ENCODE data around the gene SLC29A1.

The SLC29A1 gene

DNA sequence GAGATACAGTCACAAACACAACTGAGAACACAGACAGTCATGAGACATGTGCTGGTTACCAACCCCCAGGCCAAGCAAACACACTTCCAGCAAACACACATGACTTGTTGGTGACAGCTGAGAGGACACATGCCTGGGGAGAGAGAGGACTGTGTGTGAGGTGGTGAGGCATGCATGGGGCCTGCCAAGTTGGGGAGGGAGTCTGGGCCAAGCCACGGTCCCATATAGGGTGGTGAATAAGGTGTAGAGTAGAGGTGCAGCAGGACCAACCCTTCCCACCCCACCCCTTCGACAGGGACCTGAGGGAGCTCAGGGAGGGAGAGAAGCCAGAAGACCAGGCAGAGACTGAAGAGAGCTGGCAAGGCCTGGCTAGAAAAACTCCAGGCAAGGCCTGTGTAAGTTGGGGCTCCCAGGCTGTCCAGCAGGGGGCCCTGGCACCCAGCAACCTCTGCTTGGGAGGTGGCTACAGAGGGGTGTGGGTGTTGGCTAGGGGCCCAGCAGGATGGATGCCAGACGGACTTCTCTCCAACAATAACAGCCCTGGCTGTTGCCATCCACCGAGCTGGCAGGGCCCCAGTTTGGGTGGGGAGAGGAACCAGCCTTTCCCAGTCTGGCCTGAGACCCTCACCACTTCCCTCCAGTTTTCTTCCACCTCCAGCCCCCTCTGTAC is 2.0 kb upstream of the SLC29A1 start:
- DNase-seq (ENCODE audit: low read depth in 1 of 2, low spot score in 1 of 2) = peak in 1 of 2 experiments; percentile 89
- Histone ChIP-seq H3K4me3 (replicated peaks; ENCODE audit: insufficient read depth, low read length) (no peak overlapping the region), H3K27me3 (ENCODE audit: insufficient read depth, poor library complexity, severe bottlenecking) (no peaks in the 10 kb centered on the region), H3K27ac (replicated peaks) (no peak overlapping the region)
- TF ChIP-seq CTCF (IDR thresholded peaks at IDR 0.05; ENCODE audit: insufficient read depth, low read length) (peak; percentile 93), SPI1 (IDR thresholded peaks at IDR 0.05; ENCODE audit: borderline replicate concordance, low read depth) (no peak), GABPA (IDR thresholded peaks at IDR 0.05; ENCODE audit: low read depth) (no peak), REST (IDR thresholded peaks at IDR 0.05; ENCODE audit: insufficient replicate concordance, low read depth) (no peak), POLR2AphosphoS5 (IDR thresholded peaks at IDR 0.05; ENCODE audit: low read depth) (0 out of 2 replicates have a peak, but pooled peaks have one; percentile 17)

- Histone ChIP-seq H3K27me3 (ENCODE audit: insufficient read depth, poor library complexity, severe bottlenecking) (no peaks in the 10 kb centered on the region), H3K27ac (replicated peaks) (no peak overlapping the region), H3K4me3 (replicated peaks; ENCODE audit: insufficient read depth, low read length) (no peak overlapping the region)
- no peak for DNase-seq (ENCODE audit: low read depth in 1 of 2, low spot score in 1 of 2)
- TF ChIP-seq GABPA (IDR thresholded peaks at IDR 0.05; ENCODE audit: low read depth) (no peak), POLR2AphosphoS5 (IDR thresholded peaks at IDR 0.05; ENCODE audit: low read depth) (no peak), CTCF (IDR thresholded peaks at IDR 0.05; ENCODE audit: insufficient read depth, low read length) (no peak), SPI1 (IDR thresholded peaks at IDR 0.05; ENCODE audit: borderline replicate concordance, low read depth) (no peak), REST (IDR thresholded peaks at IDR 0.05; ENCODE audit: insufficient replicate concordance, low read depth) (no peak)
Measured at GRCh38 chr6:44221961-44222335, 1.4 kb upstream of the SLC29A1 start.

DNA sequence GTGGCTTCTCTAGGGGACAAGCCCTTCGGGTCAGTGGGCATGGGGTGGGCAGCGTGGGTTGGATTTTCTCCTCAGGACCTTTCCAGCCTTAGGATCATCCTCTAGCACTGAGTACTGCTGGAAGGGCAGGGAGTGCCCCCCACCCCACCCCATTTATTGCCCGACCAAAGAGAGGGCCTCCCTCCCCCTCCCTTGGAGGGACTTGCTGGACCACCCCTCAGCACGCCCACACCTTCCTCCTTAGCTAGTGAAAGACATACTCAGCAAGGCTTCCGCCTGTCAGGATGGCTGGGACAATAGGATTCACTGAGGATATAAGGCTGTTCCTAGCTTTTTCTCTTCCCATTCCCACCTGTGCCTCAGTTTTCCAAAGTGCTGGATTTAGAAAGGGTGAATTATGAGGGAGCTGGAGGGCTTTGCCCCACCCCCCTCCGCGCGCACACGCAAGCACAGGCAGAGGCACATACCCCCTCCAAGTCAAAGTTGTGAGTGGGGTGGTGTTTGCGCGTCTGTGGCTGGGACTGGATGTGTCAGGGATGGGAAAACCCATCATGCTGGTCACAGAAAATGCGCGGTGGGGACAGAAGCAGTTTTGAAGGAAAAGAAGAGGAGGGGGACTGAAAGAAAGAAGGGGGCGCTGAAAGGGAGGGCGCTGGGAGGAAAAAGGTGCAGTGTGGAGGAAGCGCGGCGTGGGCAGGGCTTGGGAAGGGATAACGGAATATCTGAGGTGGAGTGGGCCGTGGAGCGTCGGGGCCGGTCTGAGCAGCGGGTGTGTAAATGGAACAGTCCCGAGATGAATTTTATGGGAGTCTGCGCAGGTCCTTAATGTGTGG is 693 bp upstream of the SLC29A1 start:
- peak overlapping the region; percentile 86; the same call in 1 of the 2 replicates for H3K27ac ChIP-seq (replicated peaks)
- no peak for DNase-seq (ENCODE audit: low read depth in 1 of 2, low spot score in 1 of 2)
- TF ChIP-seq CTCF (IDR thresholded peaks at IDR 0.05; ENCODE audit: insufficient read depth, low read length) = no peak
- TF ChIP-seq REST (IDR thresholded peaks at IDR 0.05; ENCODE audit: insufficient replicate concordance, low read depth) = no peak
- no peak for TF ChIP-seq SPI1 (IDR thresholded peaks at IDR 0.05; ENCODE audit: borderline replicate concordance, low read depth)
- TF ChIP-seq POLR2AphosphoS5 (IDR thresholded peaks at IDR 0.05; ENCODE audit: low read depth) = no peak
- no peak for TF ChIP-seq GABPA (IDR thresholded peaks at IDR 0.05; ENCODE audit: low read depth)
- H3K4me3 ChIP-seq (replicated peaks; ENCODE audit: insufficient read depth, low read length) = peak overlapping the region; percentile 78
- no peaks in the 10 kb centered on the region for H3K27me3 ChIP-seq (ENCODE audit: insufficient read depth, poor library complexity, severe bottlenecking)

Data from HL-60 (cell line).